Stimulated activated CD4-positive, alpha-beta T cell treated with anti-CD3 and anti-CD28 coated beads, Interleukin-4, amount 100 ng/mL, for 4 hours (primary cell): ENCODE measurements around the gene EPS8.

ENCODE experiments used
- DNase-seq, 2 experiments: peaks; one replicate each; pipeline ENCODE4 v3.0.0-alpha.2; 2020

EPS8 gene

GRCh38 chr12:15688202-15688736 is 100.9 kb downstream of the EPS8 start:
- DNase-seq: no peak

GRCh38 chr12:15687583-15687982 is 101.6 kb downstream of the EPS8 start:
- DNase-seq: no peak

- no peak for DNase-seq
These were observed 104.1 kb downstream of the EPS8 start for GRCh38 chr12:15684896-15685658.

- no peak for DNase-seq
These were observed 106.4 kb downstream of the EPS8 start for GRCh38 chr12:15682826-15683225.

- DNase-seq: no peak
These were observed 110.0 kb downstream of the EPS8 start for GRCh38 chr12:15679151-15679550.

GRCh38 chr12:15677726-15678201 is 111.4 kb downstream of the EPS8 start:
- no peak for DNase-seq

- no peak for DNase-seq
These were observed 112.0 kb downstream of the EPS8 start for GRCh38 chr12:15677228-15677627.

GRCh38 chr12:15672671-15673270 is 116.4 kb downstream of the EPS8 start:
- DNase-seq: no peak

- no peak for DNase-seq
These were observed 118.4 kb downstream of the EPS8 start for GRCh38 chr12:15670756-15671155.

GRCh38 chr12:15669256-15669948 is 119.8 kb downstream of the EPS8 start:
- no peak for DNase-seq

- no peak for DNase-seq
These were observed 124.7 kb downstream of the EPS8 start for GRCh38 chr12:15664491-15664890.

GRCh38 chr12:15662983-15663659 is 126.1 kb downstream of the EPS8 start:
- DNase-seq: no peak

GRCh38 chr12:15662303-15662980 is 126.7 kb downstream of the EPS8 start:
- no peak for DNase-seq

- no peak for DNase-seq
These were observed 137.8 kb downstream of the EPS8 start for GRCh38 chr12:15651371-15651770.

GRCh38 chr12:15650399-15651128 is 138.6 kb downstream of the EPS8 start:
- no peak for DNase-seq

- DNase-seq: no peak
These were observed 139.8 kb downstream of the EPS8 start for GRCh38 chr12:15649347-15649746.

- DNase-seq: no peak
These were observed 140.6 kb downstream of the EPS8 start for GRCh38 chr12:15648558-15648957.

- DNase-seq: no peak
These were observed 142.6 kb downstream of the EPS8 start for GRCh38 chr12:15646581-15646980.

GRCh38 chr12:15644700-15645099 is 144.5 kb downstream of the EPS8 start:
- DNase-seq: no peak

- no peak for DNase-seq
These were observed 151.0 kb downstream of the EPS8 start for GRCh38 chr12:15638231-15638630.

- DNase-seq: no peak
These were observed 152.9 kb downstream of the EPS8 start for GRCh38 chr12:15636060-15636890.
